ENCODE data around the gene TIGD1. TPM values are rescaled to one million over a fixed set of nuclear protein-coding genes. Genes with fewer than 3 reads are reported as not detected.

The TIGD1 gene
- total RNA-seq, 1 donor from 2014 or later: 8.2 TPM

DNA sequence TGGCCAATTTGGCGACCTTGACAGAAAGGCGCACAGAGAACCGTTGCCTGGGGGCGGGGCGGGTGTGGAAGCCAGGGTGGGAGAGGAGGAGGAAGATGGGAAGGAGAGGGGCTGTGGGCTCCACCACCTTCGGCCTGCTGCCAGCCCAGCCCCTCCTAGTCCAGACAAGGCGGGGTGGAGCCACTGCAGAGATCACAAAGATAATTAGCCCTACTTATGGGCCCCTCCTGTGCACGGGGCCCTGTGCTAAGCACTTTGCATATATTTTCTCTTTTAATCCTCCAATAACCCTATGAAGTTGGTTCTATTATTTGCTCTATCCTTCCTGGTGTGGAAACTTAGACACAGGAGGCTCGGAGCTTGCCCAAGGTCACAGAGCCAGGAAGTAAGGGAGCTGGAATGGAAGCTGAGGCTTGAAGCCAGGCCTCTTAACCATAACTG lies 49.0 kb downstream of the TIGD1 start:
- no peaks in the 10 kb centered on the region for H3K36me3 Mint-ChIP-seq (ENCODE audit: unreplicated experiment)
- no peak for DNase-seq (ENCODE audit: extremely low spot score, unreplicated experiment)
- peaks cover 9% of the 10 kb centered on the region for H3K4me1 Mint-ChIP-seq (ENCODE audit: unreplicated experiment)
- TF ChIP-seq, protein P1, sequence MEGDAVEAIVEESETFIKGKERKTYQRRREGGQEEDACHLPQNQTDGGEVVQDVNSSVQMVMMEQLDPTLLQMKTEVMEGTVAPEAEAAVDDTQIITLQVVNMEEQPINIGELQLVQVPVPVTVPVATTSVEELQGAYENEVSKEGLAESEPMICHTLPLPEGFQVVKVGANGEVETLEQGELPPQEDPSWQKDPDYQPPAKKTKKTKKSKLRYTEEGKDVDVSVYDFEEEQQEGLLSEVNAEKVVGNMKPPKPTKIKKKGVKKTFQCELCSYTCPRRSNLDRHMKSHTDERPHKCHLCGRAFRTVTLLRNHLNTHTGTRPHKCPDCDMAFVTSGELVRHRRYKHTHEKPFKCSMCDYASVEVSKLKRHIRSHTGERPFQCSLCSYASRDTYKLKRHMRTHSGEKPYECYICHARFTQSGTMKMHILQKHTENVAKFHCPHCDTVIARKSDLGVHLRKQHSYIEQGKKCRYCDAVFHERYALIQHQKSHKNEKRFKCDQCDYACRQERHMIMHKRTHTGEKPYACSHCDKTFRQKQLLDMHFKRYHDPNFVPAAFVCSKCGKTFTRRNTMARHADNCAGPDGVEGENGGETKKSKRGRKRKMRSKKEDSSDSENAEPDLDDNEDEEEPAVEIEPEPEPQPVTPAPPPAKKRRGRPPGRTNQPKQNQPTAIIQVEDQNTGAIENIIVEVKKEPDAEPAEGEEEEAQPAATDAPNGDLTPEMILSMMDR (IDR thresholded peaks at IDR 0.05): no peak
- H3K27me3 Mint-ChIP-seq (ENCODE audit: unreplicated experiment): peaks cover 53% of the 10 kb centered on the region
- H3K4me3 Mint-ChIP-seq (ENCODE audit: unreplicated experiment): no peak overlapping the region
- no peak overlapping the region for H3K27ac Mint-ChIP-seq (ENCODE audit: unreplicated experiment)
- no peaks in the 10 kb centered on the region for H3K9me3 Mint-ChIP-seq (ENCODE audit: unreplicated experiment)

DNA sequence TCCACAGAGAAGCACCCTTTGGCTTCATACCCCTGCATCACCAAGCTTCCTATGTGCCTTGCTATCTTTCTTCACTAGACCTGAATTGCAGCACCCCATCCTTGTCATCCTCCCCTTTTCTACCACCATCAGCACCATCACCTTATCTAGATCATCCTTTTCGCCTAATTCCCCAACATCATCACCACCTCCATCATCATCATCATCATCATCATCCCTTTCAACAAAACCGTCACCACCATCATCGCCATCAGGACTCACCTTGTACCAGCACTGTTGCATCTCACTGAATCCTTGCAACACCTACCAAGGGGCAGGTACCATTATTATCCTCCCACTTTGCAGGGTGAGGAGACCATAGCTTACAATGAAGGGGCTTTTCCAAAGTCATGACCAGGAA lies 51.9 kb downstream of the TIGD1 start:
- Mint-ChIP-seq H3K4me3 (ENCODE audit: unreplicated experiment) (no peak overlapping the region), H3K4me1 (ENCODE audit: unreplicated experiment) (peaks cover 5% of the 10 kb centered on the region), H3K27me3 (ENCODE audit: unreplicated experiment) (peaks cover 26% of the 10 kb centered on the region), H3K9me3 (ENCODE audit: unreplicated experiment) (no peaks in the 10 kb centered on the region), H3K27ac (ENCODE audit: unreplicated experiment) (no peak overlapping the region), H3K36me3 (ENCODE audit: unreplicated experiment) (no peaks in the 10 kb centered on the region)
- TF ChIP-seq, protein P1 (IDR thresholded peaks at IDR 0.05): no peak
- DNase-seq (ENCODE audit: extremely low spot score, unreplicated experiment): no peak

Other genes starting within 250 kb of the TIGD1 start
- not detected in 2 replicates for gene ALPP, start 171.8 kb downstream of the TIGD1 start, total RNA-seq
- not detected in 2 replicates for gene ALPG, start 143.7 kb downstream of the TIGD1 start, total RNA-seq
- gene ALPI, start 94.4 kb downstream of the TIGD1 start, total RNA-seq: not detected in 2 replicates
- gene ECEL1, start 62.7 kb downstream of the TIGD1 start, total RNA-seq: 0.13 and 0.60 TPM in 2 replicates
- gene PRSS56, start 30.2 kb downstream of the TIGD1 start, total RNA-seq: not detected in 2 replicates
- gene CHRND, start 24.4 kb downstream of the TIGD1 start, total RNA-seq: not detected in 2 replicates
- gene CHRNG, start 10.9 kb downstream of the TIGD1 start, total RNA-seq: not detected in 2 replicates
- 88.4 and 90.5 TPM in 2 replicates for gene EIF4E2, start 132 bp upstream of the TIGD1 start, total RNA-seq
- 106 and 114 TPM in 2 replicates for gene EFHD1, start 83.0 kb upstream of the TIGD1 start, total RNA-seq
- 63.4 and 66.0 TPM in 2 replicates for gene GIGYF2, start 146.8 kb upstream of the TIGD1 start, total RNA-seq
- gene KCNJ13, start 226.0 kb upstream of the TIGD1 start, total RNA-seq: not detected in 2 replicates

Measured in osteocyte (in vitro differentiated cells).